Measurements from ENCODE around the gene NPM1. TPM values are rescaled to one million over a fixed set of nuclear protein-coding genes. Genes with fewer than 3 reads are reported as not detected.

NPM1 gene
- total RNA-seq, 1 experiment from 2014 or later = 1,998 TPM

DNA sequence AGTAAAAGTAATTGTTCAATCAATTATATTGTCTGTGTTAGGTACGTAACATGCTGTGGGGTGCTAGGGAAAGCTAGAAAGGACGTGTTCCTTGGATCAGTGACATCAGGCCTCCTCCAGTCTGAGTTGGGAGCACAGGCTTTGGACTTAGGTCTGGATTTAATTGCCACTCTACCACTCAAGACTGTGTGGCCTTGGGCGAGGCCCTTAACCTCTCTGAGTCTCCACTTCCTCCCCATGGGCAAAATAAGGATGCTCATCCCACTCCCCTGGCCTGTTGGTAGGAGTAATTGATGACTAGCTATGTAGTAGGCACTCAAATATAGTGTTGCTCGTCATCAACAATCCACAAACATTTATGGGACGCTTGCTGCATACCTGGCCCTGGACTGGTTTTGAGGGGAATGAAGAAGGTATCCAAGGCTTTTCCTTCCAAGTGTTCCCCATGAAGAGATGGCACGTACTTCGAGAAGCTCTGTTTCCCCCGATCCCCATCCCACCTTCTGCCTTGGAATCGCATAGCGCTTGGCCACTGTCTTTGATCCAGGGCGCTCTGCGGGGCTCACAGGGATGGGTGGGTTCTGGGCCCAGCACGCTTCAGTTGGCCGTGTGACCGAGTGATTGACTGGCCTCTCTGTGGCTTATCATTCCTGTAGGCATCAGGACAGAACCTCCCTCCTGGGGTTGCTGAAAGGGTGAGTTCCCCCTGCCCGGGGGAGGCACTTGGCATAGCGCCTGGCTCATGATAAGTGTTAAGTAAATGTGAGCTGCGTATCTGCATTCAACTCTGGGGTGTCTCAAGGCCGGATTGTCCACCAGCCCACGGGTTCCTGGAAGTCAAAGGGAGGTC lies 39.9 kb downstream of the NPM1 start:
- no peaks in the 10 kb centered on the region for H3K27me3 ChIP-seq (replicated peaks; ENCODE audit: insufficient read depth, low read depth, low read length, poor library complexity)
- no peak for DNase-seq (ENCODE audit: low spot score)
- BruUV-seq (replicated peaks) = no TSS peak
- no peaks in the 10 kb centered on the region for H3K4me1 ChIP-seq (ENCODE audit: insufficient read depth, low read length, poor library complexity, severe bottlenecking)
- TF ChIP-seq, protein P1, sequence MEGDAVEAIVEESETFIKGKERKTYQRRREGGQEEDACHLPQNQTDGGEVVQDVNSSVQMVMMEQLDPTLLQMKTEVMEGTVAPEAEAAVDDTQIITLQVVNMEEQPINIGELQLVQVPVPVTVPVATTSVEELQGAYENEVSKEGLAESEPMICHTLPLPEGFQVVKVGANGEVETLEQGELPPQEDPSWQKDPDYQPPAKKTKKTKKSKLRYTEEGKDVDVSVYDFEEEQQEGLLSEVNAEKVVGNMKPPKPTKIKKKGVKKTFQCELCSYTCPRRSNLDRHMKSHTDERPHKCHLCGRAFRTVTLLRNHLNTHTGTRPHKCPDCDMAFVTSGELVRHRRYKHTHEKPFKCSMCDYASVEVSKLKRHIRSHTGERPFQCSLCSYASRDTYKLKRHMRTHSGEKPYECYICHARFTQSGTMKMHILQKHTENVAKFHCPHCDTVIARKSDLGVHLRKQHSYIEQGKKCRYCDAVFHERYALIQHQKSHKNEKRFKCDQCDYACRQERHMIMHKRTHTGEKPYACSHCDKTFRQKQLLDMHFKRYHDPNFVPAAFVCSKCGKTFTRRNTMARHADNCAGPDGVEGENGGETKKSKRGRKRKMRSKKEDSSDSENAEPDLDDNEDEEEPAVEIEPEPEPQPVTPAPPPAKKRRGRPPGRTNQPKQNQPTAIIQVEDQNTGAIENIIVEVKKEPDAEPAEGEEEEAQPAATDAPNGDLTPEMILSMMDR (conservative IDR thresholded peaks at IDR 0.05; ENCODE audit: low read depth, low read length) = no peak
- TF ChIP-seq EZH2 (IDR thresholded peaks at IDR 0.05; ENCODE audit: borderline replicate concordance, low read depth, low read length, poor library complexity, severe bottlenecking) = no peak
- no peak overlapping the region for H3K4me3 ChIP-seq (ENCODE audit: low read depth, low read length, poor library complexity, severe bottlenecking)
- no peak overlapping the region for H3K27ac ChIP-seq (ENCODE audit: low read depth, low read length, poor library complexity, severe bottlenecking)
- POLR2A ChIA-PET (ENCODE audit: low non-redundant PET) = no interaction called here
- CTCF ChIA-PET = no interaction called here
- H3K36me3 ChIP-seq (ENCODE audit: insufficient read depth, low read length, poor library complexity, severe bottlenecking) = no peaks in the 10 kb centered on the region
- no peaks in the 10 kb centered on the region for H3K9me3 ChIP-seq (ENCODE audit: low read depth, low read length, poor library complexity, severe bottlenecking)
- intact Hi-C loops (cut with micrococcal nuclease; ENCODE audit: unreplicated experiment) = loop anchor here (10.0 kb wide), 1 partner anchor 197 kb away; no protein-coding TSS in a partner anchor

DNA sequence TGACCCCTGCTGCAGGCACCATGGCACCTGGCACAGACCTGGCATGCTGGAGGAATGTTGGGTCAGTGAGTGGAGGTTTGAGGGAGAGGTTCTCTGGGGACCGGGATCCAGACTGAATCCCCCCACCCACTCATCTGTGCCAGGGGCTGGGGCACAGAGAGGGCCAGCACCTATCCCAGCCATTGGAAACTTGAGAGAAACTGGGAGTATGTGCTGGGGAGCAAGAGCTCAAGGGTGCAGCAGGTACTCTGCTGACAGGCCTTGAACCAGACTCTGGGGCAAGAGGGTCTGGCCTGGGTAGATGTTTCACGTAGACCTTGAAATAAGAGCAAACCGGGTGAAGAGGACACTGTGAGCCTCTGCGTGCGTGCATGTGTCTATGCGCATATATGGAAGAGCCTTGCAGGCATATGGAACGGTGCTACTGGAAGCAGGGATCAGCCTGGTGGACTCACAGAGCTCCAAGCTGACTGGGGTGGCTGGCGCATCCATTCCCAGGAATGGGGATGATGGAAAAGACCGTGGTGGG lies 40.6 kb downstream of the NPM1 start:
- Histone ChIP-seq H3K27ac (ENCODE audit: low read depth, low read length, poor library complexity, severe bottlenecking) (no peak overlapping the region), H3K9me3 (ENCODE audit: low read depth, low read length, poor library complexity, severe bottlenecking) (no peaks in the 10 kb centered on the region), H3K4me1 (ENCODE audit: insufficient read depth, low read length, poor library complexity, severe bottlenecking) (no peaks in the 10 kb centered on the region), H3K36me3 (ENCODE audit: insufficient read depth, low read length, poor library complexity, severe bottlenecking) (no peaks in the 10 kb centered on the region), H3K27me3 (replicated peaks; ENCODE audit: insufficient read depth, low read depth, low read length, poor library complexity) (no peaks in the 10 kb centered on the region), H3K4me3 (ENCODE audit: low read depth, low read length, poor library complexity, severe bottlenecking) (no peak overlapping the region)
- ChIA-PET POLR2A (ENCODE audit: low non-redundant PET) (no interaction called here), CTCF (no interaction called here)
- TF ChIP-seq, protein P1 (conservative IDR thresholded peaks at IDR 0.05; ENCODE audit: low read depth, low read length) = no peak
- no peak for TF ChIP-seq EZH2 (IDR thresholded peaks at IDR 0.05; ENCODE audit: borderline replicate concordance, low read depth, low read length, poor library complexity, severe bottlenecking)
- intact Hi-C loops (cut with micrococcal nuclease; ENCODE audit: unreplicated experiment) = loop anchor here (10.0 kb wide), 1 partner anchor 197 kb away; no protein-coding TSS in a partner anchor
- DNase-seq (ENCODE audit: low spot score) = no peak
- no TSS peak for BruUV-seq (replicated peaks)

DNA sequence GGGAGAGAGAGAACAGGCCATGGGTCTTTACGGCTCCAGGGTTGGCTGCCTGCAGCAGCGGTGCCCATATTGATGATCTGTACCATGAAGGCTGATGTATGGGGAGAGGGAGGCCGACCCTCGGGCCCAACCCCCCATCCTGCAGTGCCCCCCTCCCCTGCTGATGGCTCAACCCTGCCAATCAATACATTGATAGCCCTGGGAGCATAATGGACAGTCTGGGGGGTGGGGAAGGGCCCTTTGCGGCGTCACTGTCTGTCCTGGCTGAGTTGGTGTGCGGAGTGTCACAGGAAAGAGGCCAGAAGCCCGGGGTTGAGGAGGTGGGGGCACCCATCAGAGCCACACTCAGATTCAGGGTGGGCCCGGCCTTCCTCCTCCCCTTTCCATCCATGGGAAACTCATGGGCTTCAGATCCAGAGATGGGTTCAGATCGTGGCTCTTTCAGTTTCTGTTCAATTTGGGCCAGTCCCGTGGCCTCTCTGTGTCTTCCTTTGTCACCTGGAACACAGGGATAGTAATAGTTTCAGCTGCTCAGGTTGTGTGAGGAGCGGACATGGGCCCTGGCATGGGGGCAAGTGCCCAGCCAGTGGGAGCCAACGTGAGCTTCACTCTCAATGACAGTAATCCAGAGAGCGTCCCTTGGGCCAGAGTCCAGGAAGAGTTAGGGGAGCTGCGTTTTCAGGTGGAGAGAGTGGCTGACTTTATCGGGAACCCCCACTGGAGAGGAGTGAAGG lies 41.3 kb downstream of the NPM1 start:
- CTCF ChIA-PET = no interaction called here
- no peak overlapping the region for H3K27ac ChIP-seq (ENCODE audit: low read depth, low read length, poor library complexity, severe bottlenecking)

More for the DNA sequence above, 41.3 kb downstream of the NPM1 start:
- H3K4me1 ChIP-seq (ENCODE audit: insufficient read depth, low read length, poor library complexity, severe bottlenecking) = no peaks in the 10 kb centered on the region
- H3K27me3 ChIP-seq (replicated peaks; ENCODE audit: insufficient read depth, low read depth, low read length, poor library complexity) = no peaks in the 10 kb centered on the region
- POLR2A ChIA-PET (ENCODE audit: low non-redundant PET) = no interaction called here
- H3K9me3 ChIP-seq (ENCODE audit: low read depth, low read length, poor library complexity, severe bottlenecking) = no peaks in the 10 kb centered on the region
- H3K4me3 ChIP-seq (ENCODE audit: low read depth, low read length, poor library complexity, severe bottlenecking) = no peak overlapping the region
- H3K36me3 ChIP-seq (ENCODE audit: insufficient read depth, low read length, poor library complexity, severe bottlenecking) = no peaks in the 10 kb centered on the region
- BruUV-seq (replicated peaks) = no TSS peak
- intact Hi-C loops (cut with micrococcal nuclease; ENCODE audit: unreplicated experiment) = loop anchor here (10.0 kb wide), 1 partner anchor 196 kb away; no protein-coding TSS in a partner anchor
- no peak for DNase-seq (ENCODE audit: low spot score)
- no peak for TF ChIP-seq EZH2 (IDR thresholded peaks at IDR 0.05; ENCODE audit: borderline replicate concordance, low read depth, low read length, poor library complexity, severe bottlenecking)
- TF ChIP-seq, protein P1 (conservative IDR thresholded peaks at IDR 0.05; ENCODE audit: low read depth, low read length) = no peak
